CD4-positive, CD25-positive, alpha-beta regulatory T cell (primary cell): ENCODE data around the gene ACTR1A. TPM values are rescaled to one million over a fixed set of nuclear protein-coding genes. Genes with fewer than 3 reads are reported as not detected.
"Not testable (repeated sequence)": the region's sequence is repeated elsewhere in the genome, so short reads cannot be mapped to it uniquely, and the experiment has no call there.

Source experiments
- ATAC-seq, 2 donors: fragments of 150-1000 bp; cut with Tn5 transposase; one replicate each; pipeline ENCODE4 v1.10.0; 2021; ENCODE audit warnings: low read depth in 2 of 2, moderate number of reproducible peaks in 2 of 2, moderate library complexity in 1 of 2
- DNase-seq, 3 donors: peaks; one replicate each; pipeline versions ENCODE4 v3.0.0 to v3.0.0-alpha.2; 2012 to 2022; ENCODE audit warnings: mixed read lengths in 1 of 3
- H3K27ac ChIP-seq: one replicate; pipeline ENCODE4 v1.7.0; 2013; ENCODE audit warnings: mild to moderate bottlenecking, low read length; ENCODE audit not compliant: insufficient read depth, poor library complexity, severe bottlenecking
- H3K27me3 ChIP-seq: one replicate; pipeline ENCODE4 v1.7.0; 2013; ENCODE audit warnings: low read length; ENCODE audit not compliant: control insufficient read depth, insufficient read depth
- H3K36me3 ChIP-seq: one replicate; pipeline ENCODE4 v1.7.0; 2013; ENCODE audit warnings: mild to moderate bottlenecking, low read length, moderate library complexity; ENCODE audit not compliant: control insufficient read depth, insufficient read depth
- H3K4me1 ChIP-seq: 2 replicates; pipeline ENCODE4 v1.7.0; 2013; ENCODE audit warnings: mild to moderate bottlenecking, low read length; ENCODE audit not compliant: insufficient read depth, control insufficient read depth, poor library complexity, severe bottlenecking
- H3K4me3 ChIP-seq: one replicate; pipeline ENCODE4 v1.7.0; 2013; ENCODE audit warnings: low read depth, mild to moderate bottlenecking, low read length, moderate library complexity
- H3K9me3 ChIP-seq, 2 experiments: 1 replicate in 1 of 2; 2 replicates in 1 of 2; pipeline ENCODE4 v1.7.0; 2013; ENCODE audit warnings: low read length in 2 of 2, mild to moderate bottlenecking in 1 of 2, moderate library complexity in 1 of 2; ENCODE audit not compliant: control insufficient read depth in 2 of 2
- H3K27ac Mint-ChIP-seq, 3 donors: one replicate each; pipeline ENCODE4 v1.8.0; 2020 to 2022; ENCODE audit warnings: mild to moderate bottlenecking in 3 of 3, mixed read lengths in 3 of 3, moderate library complexity in 2 of 3
- H3K27me3 Mint-ChIP-seq: one replicate; pipeline ENCODE4 v1.8.0; 2022; ENCODE audit warnings: mild to moderate bottlenecking, mixed read lengths
- H3K36me3 Mint-ChIP-seq: one replicate; pipeline ENCODE4 v1.8.0; 2020; ENCODE audit warnings: mixed read lengths
- H3K4me1 Mint-ChIP-seq, 4 donors: one replicate each; pipeline ENCODE4 v1.8.0; 2020 to 2022; ENCODE audit warnings: mixed read lengths in 4 of 4, mild to moderate bottlenecking in 1 of 4
- H3K4me3 Mint-ChIP-seq, 4 donors: one replicate each; pipeline ENCODE4 v1.8.0; 2020 to 2022; ENCODE audit warnings: mild to moderate bottlenecking in 4 of 4, mixed read lengths in 4 of 4, moderate library complexity in 3 of 4
- H3K9me3 Mint-ChIP-seq, 7 donors: one replicate each; pipeline ENCODE4 v1.8.0; 2020 to 2022; ENCODE audit warnings: mixed read lengths in 7 of 7, mild to moderate bottlenecking in 3 of 7, moderate library complexity in 2 of 7
- polyA plus RNA-seq, 4 donors: library from polyadenylated mRNA; unstranded; fragments of 300-500 nt; fragmentation: Illumina TruSeq; gene quantifications; one replicate each; pipeline ENCODE4 v1.2.3, GENCODE V29; 2021
- total RNA-seq: library from RNA; stranded (reverse); gene quantifications from one replicate; pipeline ENCODE4 v1.2.3, GENCODE V29; 2022

Gene ACTR1A
- total and polyA plus RNA-seq, 5 donors from 2014 or later, result 63.0 to 77.9 (median 74.7) TPM

DNA sequence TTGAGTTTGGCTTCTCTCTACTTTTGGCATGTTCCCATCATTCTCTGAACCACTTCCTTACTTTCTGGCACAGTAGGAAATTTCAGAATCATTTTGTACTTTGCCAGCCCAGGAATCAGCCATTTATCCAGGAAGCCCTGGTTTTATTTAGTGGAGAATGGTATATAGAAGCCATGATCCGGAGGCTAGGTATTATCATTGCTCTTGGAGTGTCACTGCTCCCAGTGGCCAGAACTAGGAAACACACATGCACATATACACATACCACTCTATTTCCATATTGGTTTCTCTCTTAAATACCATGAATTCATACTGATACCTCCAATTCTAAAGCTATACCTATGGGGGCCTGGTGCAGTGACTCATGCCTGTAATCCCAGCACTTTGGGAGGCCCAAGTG lies 37.5 kb upstream of the ACTR1A start:
- H3K27me3 ChIP-seq, result no peaks in the 10 kb centered on the region
- Mint-ChIP-seq H3K27ac (no peak overlapping the region), H3K4me3 (no peak overlapping the region), H3K27me3 (no peaks in the 10 kb centered on the region), H3K9me3 (no peaks in the 10 kb centered on the region), H3K4me1 (peaks cover 6 to 19% (median 11%) of the 10 kb centered on the region in 4 donors), H3K36me3 (peaks cover 21% of the 10 kb centered on the region)
- DNase-seq, result peak in 1 of 3 donors; percentile 16
- H3K4me3 ChIP-seq, result no peak overlapping the region
- no peaks in the 10 kb centered on the region for H3K4me1 ChIP-seq
- no peak overlapping the region for H3K27ac ChIP-seq
- ATAC-seq, result no peak
- no peaks in the 10 kb centered on the region for H3K9me3 ChIP-seq
- H3K36me3 ChIP-seq, result no peaks in the 10 kb centered on the region

- H3K9me3 ChIP-seq, result no peaks in the 10 kb centered on the region
- peaks cover 20% of the 10 kb centered on the region for H3K36me3 Mint-ChIP-seq
- H3K27me3 Mint-ChIP-seq, result no peaks in the 10 kb centered on the region
- H3K4me3 ChIP-seq, result no peak overlapping the region
- H3K36me3 ChIP-seq, result no peaks in the 10 kb centered on the region
- H3K4me1 Mint-ChIP-seq, result peaks cover 6 to 17% (median 10%) of the 10 kb centered on the region in 4 donors
- H3K27ac Mint-ChIP-seq, result no peak overlapping the region
- DNase-seq (no peak), ATAC-seq (no peak)
- no peaks in the 10 kb centered on the region for H3K4me1 ChIP-seq
- H3K27ac ChIP-seq, result no peak overlapping the region
- no peaks in the 10 kb centered on the region for H3K27me3 ChIP-seq
- no peaks in the 10 kb centered on the region for H3K9me3 Mint-ChIP-seq
- no peak overlapping the region for H3K4me3 Mint-ChIP-seq
Observed at GRCh38 chr10:102538811-102539210, 36.3 kb upstream of the ACTR1A start.

GRCh38 chr10:102537948-102538347 lies 35.4 kb upstream of the ACTR1A start:
- Histone ChIP-seq H3K27ac (no peak overlapping the region), H3K36me3 (peaks cover 3% of the 10 kb centered on the region), H3K4me3 (no peak overlapping the region), H3K4me1 (no peaks in the 10 kb centered on the region), H3K9me3 (no peaks in the 10 kb centered on the region), H3K27me3 (no peaks in the 10 kb centered on the region)
- no peaks in the 10 kb centered on the region for H3K9me3 Mint-ChIP-seq
- no peaks in the 10 kb centered on the region for H3K27me3 Mint-ChIP-seq
- peaks cover 6 to 17% (median 9%) of the 10 kb centered on the region in 4 donors for H3K4me1 Mint-ChIP-seq
- H3K27ac Mint-ChIP-seq, result peak overlapping the region in 1 of 3 donors; percentile 64
- peaks cover 21% of the 10 kb centered on the region for H3K36me3 Mint-ChIP-seq
- ATAC-seq, result no peak
- H3K4me3 Mint-ChIP-seq, result no peak overlapping the region
- DNase-seq, result no peak

DNA sequence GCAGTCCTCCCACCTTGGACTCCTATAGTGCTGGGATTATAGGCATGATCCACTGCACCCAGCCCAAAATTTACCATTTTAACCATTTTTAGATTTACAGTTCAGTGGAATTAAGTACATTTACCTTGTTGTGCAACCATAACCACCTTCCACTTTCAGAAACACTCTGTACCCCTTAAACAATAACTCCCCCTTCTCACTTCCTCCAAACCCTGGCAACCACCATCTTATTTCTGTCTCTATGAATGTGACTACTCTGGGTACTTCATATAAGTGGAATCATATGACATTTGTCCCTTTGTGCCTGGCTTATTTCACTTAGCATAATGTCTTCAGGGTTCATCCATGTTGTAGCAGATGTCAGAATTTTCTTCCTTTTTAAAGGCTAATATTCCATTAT lies 34.9 kb upstream of the ACTR1A start:
- no peak overlapping the region for H3K4me3 ChIP-seq
- peaks cover 22% of the 10 kb centered on the region for H3K36me3 Mint-ChIP-seq
- no peaks in the 10 kb centered on the region for H3K9me3 Mint-ChIP-seq
- no peaks in the 10 kb centered on the region for H3K27me3 Mint-ChIP-seq
- no peaks in the 10 kb centered on the region for H3K9me3 ChIP-seq
- no peaks in the 10 kb centered on the region for H3K27me3 ChIP-seq
- DNase-seq, result no peak
- no peak overlapping the region for H3K4me3 Mint-ChIP-seq
- peak overlapping the region in 1 of 3 donors; percentile 64 for H3K27ac Mint-ChIP-seq
- H3K36me3 ChIP-seq, result peaks cover 3% of the 10 kb centered on the region
- H3K4me1 ChIP-seq, result no peaks in the 10 kb centered on the region
- H3K27ac ChIP-seq, result no peak overlapping the region
- ATAC-seq, result no peak
- peaks cover 6 to 17% (median 10%) of the 10 kb centered on the region in 4 donors for H3K4me1 Mint-ChIP-seq

- Mint-ChIP-seq H3K4me1 (peaks cover 6 to 17% (median 12%) of the 10 kb centered on the region in 4 donors), H3K27me3 (no peaks in the 10 kb centered on the region), H3K27ac (peak overlapping the region in 1 of 3 donors; percentile 38), H3K36me3 (peaks cover 18% of the 10 kb centered on the region), H3K4me3 (no peak overlapping the region), H3K9me3 (no peaks in the 10 kb centered on the region)
- no peak overlapping the region for H3K27ac ChIP-seq
- no peak for DNase-seq
- no peak for ATAC-seq
- no peaks in the 10 kb centered on the region for H3K9me3 ChIP-seq
- H3K4me3 ChIP-seq, result no peak overlapping the region
- H3K27me3 ChIP-seq, result no peaks in the 10 kb centered on the region
- H3K36me3 ChIP-seq, result peaks cover 3% of the 10 kb centered on the region
- no peaks in the 10 kb centered on the region for H3K4me1 ChIP-seq
Observed at GRCh38 chr10:102535481-102536147, 33.1 kb upstream of the ACTR1A start.

DNA sequence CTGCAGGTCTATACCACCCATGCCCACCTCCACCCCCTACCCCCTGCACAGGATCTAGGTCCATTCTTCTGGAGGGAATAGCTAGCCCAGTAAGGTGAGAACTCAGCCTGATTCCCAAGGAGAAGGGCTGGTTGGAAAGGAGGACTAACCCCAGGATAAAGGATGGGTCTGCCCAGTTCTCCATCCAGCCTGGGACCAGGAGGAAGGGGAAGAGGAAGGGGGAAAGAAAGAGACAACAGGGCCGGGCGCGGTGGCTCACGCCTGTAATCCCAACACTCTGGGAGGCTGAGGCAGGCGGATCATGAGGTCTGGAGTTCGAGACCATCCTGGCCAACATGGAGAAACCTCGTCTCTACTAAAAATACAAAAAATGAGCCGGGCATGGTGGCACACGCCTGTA lies 32.5 kb upstream of the ACTR1A start:
- not testable (repeated sequence) for ATAC-seq, H3K4me3 Mint-ChIP-seq, H3K27ac Mint-ChIP-seq, H3K27me3 ChIP-seq, H3K36me3 ChIP-seq, H3K4me1 ChIP-seq, H3K27ac ChIP-seq, H3K4me3 ChIP-seq, DNase-seq, H3K27me3 Mint-ChIP-seq, H3K9me3 ChIP-seq, H3K9me3 Mint-ChIP-seq
- Mint-ChIP-seq H3K4me1 (peaks cover 6 to 17% (median 12%) of the 10 kb centered on the region in 4 donors), H3K36me3 (peaks cover 18% of the 10 kb centered on the region)

- Histone ChIP-seq H3K9me3 (no peaks in the 10 kb centered on the region), H3K27ac (no peak overlapping the region), H3K27me3 (no peaks in the 10 kb centered on the region), H3K4me1 (no peaks in the 10 kb centered on the region), H3K36me3 (peaks cover 3% of the 10 kb centered on the region), H3K4me3 (no peak overlapping the region)
- no peak overlapping the region for H3K27ac Mint-ChIP-seq
- no peak overlapping the region for H3K4me3 Mint-ChIP-seq
- H3K4me1 Mint-ChIP-seq, result peaks cover 6 to 16% (median 12%) of the 10 kb centered on the region in 4 donors
- no peak for DNase-seq
- no peaks in the 10 kb centered on the region for H3K9me3 Mint-ChIP-seq
- peaks cover 18% of the 10 kb centered on the region for H3K36me3 Mint-ChIP-seq
- no peak for ATAC-seq
- no peaks in the 10 kb centered on the region for H3K27me3 Mint-ChIP-seq
Observed at GRCh38 chr10:102534333-102534732, 31.8 kb upstream of the ACTR1A start.

GRCh38 chr10:102527546-102527945 lies 25.0 kb upstream of the ACTR1A start:
- no peak for DNase-seq
- Histone ChIP-seq H3K27me3 (no peaks in the 10 kb centered on the region), H3K27ac (no peak overlapping the region), H3K4me1 (no peaks in the 10 kb centered on the region), H3K9me3 (no peaks in the 10 kb centered on the region), H3K4me3 (no peak overlapping the region), H3K36me3 (peaks cover 10% of the 10 kb centered on the region)
- no peaks in the 10 kb centered on the region for H3K27me3 Mint-ChIP-seq
- ATAC-seq, result no peak
- H3K9me3 Mint-ChIP-seq, result no peaks in the 10 kb centered on the region
- H3K36me3 Mint-ChIP-seq, result peaks cover 20% of the 10 kb centered on the region
- no peak overlapping the region for H3K27ac Mint-ChIP-seq
- H3K4me1 Mint-ChIP-seq, result peaks cover 0 to 19% (median 8%) of the 10 kb centered on the region in 4 donors
- no peak overlapping the region for H3K4me3 Mint-ChIP-seq
